CD4-positive, alpha-beta T cell (primary cell): ENCODE results near the gene KANK2. TPM values are rescaled to one million over a fixed set of nuclear protein-coding genes. Genes with fewer than 3 reads are reported as not detected.
A peak's percentile ranks its signal among the peaks of the same experiment; 100 is the strongest.

Experiments
- ATAC-seq: fragments of 200-7000 bp; cut with Tn5 transposase; one replicate; pipeline ENCODE4 v1.10.0; 2022; ENCODE audit warnings: mild to moderate bottlenecking; ENCODE audit not compliant: poor library complexity
- CTCF ChIA-PET: fragments of 350-600 bp; sonication (Branson Sonifier 250); formaldehyde crosslinking; loops from one replicate; lab custom pipeline; 2021; ENCODE audit warnings: antibody characterized with exemption, inconsistent platforms; lab: Charles Lee
- POLR2A ChIA-PET: fragments of 350-600 bp; sonication (Branson Sonifier 250); formaldehyde crosslinking; loops from one replicate; lab custom pipeline; 2021; ENCODE audit warnings: antibody characterized with exemption, inconsistent platforms; lab: Charles Lee
- DNase-seq, 14 experiments: peaks; one replicate each; pipeline ENCODE4 v3.0.0-alpha.2; 2013 to 2020; ENCODE audit warnings: mixed read lengths in 2 of 14
- H3K27ac ChIP-seq, 2 donors: one replicate each; pipeline versions ENCODE4 v1.5.1 to v1.7.0; 2013; ENCODE audit warnings: low read length in 2 of 2, low read depth in 1 of 2, mild to moderate bottlenecking in 1 of 2
- H3K27me3 ChIP-seq, 2 experiments: 1 replicate in 1 of 2; 2 replicates in 1 of 2; pipeline versions ENCODE4 v1.6.1 to v1.7.0; 2013; ENCODE audit warnings: low read length in 2 of 2, control low read depth in 1 of 2, mild to moderate bottlenecking in 1 of 2, moderate library complexity in 1 of 2; ENCODE audit not compliant: insufficient read depth in 2 of 2, control insufficient read depth in 1 of 2
- H3K36me3 ChIP-seq: one replicate; pipeline ENCODE4 v1.6.1; 2013; ENCODE audit warnings: low read length, control low read depth; ENCODE audit not compliant: insufficient read depth
- H3K4me1 ChIP-seq: one replicate; pipeline ENCODE4 v1.6.1; 2013; ENCODE audit warnings: low read length, control low read depth; ENCODE audit not compliant: insufficient read depth
- H3K4me3 ChIP-seq: one replicate; pipeline ENCODE4 v1.5.1; 2013; ENCODE audit warnings: mild to moderate bottlenecking, low read length, moderate library complexity
- H3K9me3 ChIP-seq, 2 experiments: 1 replicate in 1 of 2; 2 replicates in 1 of 2; pipeline versions ENCODE4 v1.6.1 to v1.7.0; 2013; ENCODE audit warnings: low read length in 2 of 2, mild to moderate bottlenecking in 2 of 2, control low read depth in 1 of 2, moderate library complexity in 1 of 2; ENCODE audit not compliant: control insufficient read depth in 1 of 2, insufficient read depth in 1 of 2
- H3K27ac Mint-ChIP-seq: one replicate; pipeline ENCODE4 v1.8.0; 2020; ENCODE audit warnings: mixed read lengths
- H3K27me3 Mint-ChIP-seq: one replicate; pipeline ENCODE4 v1.8.0; 2021; ENCODE audit warnings: mixed read lengths
- H3K36me3 Mint-ChIP-seq: one replicate; pipeline ENCODE4 v1.8.0; 2021; ENCODE audit warnings: low read depth, mixed read lengths
- H3K4me1 Mint-ChIP-seq: one replicate; pipeline ENCODE4 v1.8.0; 2021; ENCODE audit warnings: low read depth, mixed read lengths
- H3K4me3 Mint-ChIP-seq: one replicate; pipeline ENCODE4 v1.8.0; 2020; ENCODE audit warnings: mild to moderate bottlenecking, mixed read lengths
- H3K9me3 Mint-ChIP-seq: one replicate; pipeline ENCODE4 v1.8.0; 2020; ENCODE audit warnings: mixed read lengths
- CTCF ChIP-seq: fragments of 200-600 bp; IDR thresholded peaks from one replicate; pipeline ENCODE4 v1.8.0; 2022; ENCODE audit warnings: antibody characterized with exemption, mild to moderate bottlenecking
- intact Hi-C, 2 experiments: fragments of 100-400 bp; cut with DNase I in 1 of 2; cut with micrococcal nuclease in 1 of 2; formaldehyde crosslinking; loops; one replicate each; pipeline versions ENCODE4 v1.15.1 to v1.9.0; 2023 to 2025; cut with DNase I, micrococcal nuclease
- total RNA-seq, 174 experiments: library from RNA in 2 of 174; stranded (reverse) in 2 of 174; gene quantifications; one replicate each; pipeline ENCODE4 v1.2.3 and lab custom pipeline; 2021 to 2026

KANK2 gene
- total RNA-seq, 2 experiments from 2014 or later = not detected

- Mint-ChIP-seq H3K36me3 (peaks cover 4% of the 10 kb centered on the region), H3K4me1 (peaks cover 17% of the 10 kb centered on the region), H3K27me3 (no peaks in the 10 kb centered on the region), H3K9me3 (no peaks in the 10 kb centered on the region), H3K27ac (peak within 1 kb of the TSS; percentile 74), H3K4me3 (peak within 1 kb of the TSS; percentile 90)
- no peaks in the 10 kb centered on the region for H3K27me3 ChIP-seq
- peaks cover 17% of the 10 kb centered on the region for H3K4me1 ChIP-seq
- TF ChIP-seq CTCF = no peak
- POLR2A ChIA-PET = no interaction called here
- H3K36me3 ChIP-seq = no peaks in the 10 kb centered on the region
- H3K9me3 ChIP-seq = peaks cover 0 to 4% of the 10 kb centered on the region in 2 experiments
- ATAC-seq = peak; percentile 93
- DNase-seq = peak; percentile 71 to 97 (median 84)
- intact Hi-C loops = loop anchor here in 1 of 2 experiments (5.0 kb wide), 1 partner anchor 42 kb away; the partner anchor contains the start of gene KANK2
- H3K4me3 ChIP-seq = peak within 1 kb of the TSS; percentile 62
- CTCF ChIA-PET = interaction anchor here (1.6 kb wide), 1 partner anchor 30 kb away, joined by 7 read pairs; no protein-coding TSS in a partner anchor
- no peak within 1 kb of the TSS for H3K27ac ChIP-seq
Observed at GRCh38 chr19:11155373-11156120, 41.8 kb downstream of the KANK2 start, which contains the start of gene SPC24. Gene SPC24 (minus strand): TSS chr19:11155782. CDS start chr19:11155776, 6 bp downstream.

GRCh38 chr19:11154683-11155047 lies 42.7 kb downstream of the KANK2 start:
- no peaks in the 10 kb centered on the region for H3K27me3 ChIP-seq
- no peak overlapping the region for H3K4me3 ChIP-seq
- TF ChIP-seq CTCF = no peak
- Mint-ChIP-seq H3K27me3 (no peaks in the 10 kb centered on the region), H3K4me1 (peaks cover 17% of the 10 kb centered on the region), H3K9me3 (no peaks in the 10 kb centered on the region), H3K36me3 (peaks cover 4% of the 10 kb centered on the region), H3K4me3 (peak overlapping the region; percentile 80), H3K27ac (no peak overlapping the region)
- ChIA-PET POLR2A (no interaction called here), CTCF (interaction anchor here (1.0 kb wide), 1 partner anchor 139 kb away, joined by 3 read pairs; no protein-coding TSS in a partner anchor)
- H3K9me3 ChIP-seq = no peaks in the 10 kb centered on the region
- no peak for ATAC-seq
- DNase-seq = no peak
- H3K4me1 ChIP-seq = peaks cover 17% of the 10 kb centered on the region
- H3K27ac ChIP-seq = no peak overlapping the region
- intact Hi-C loops = loop anchor here in 1 of 2 experiments (5.0 kb wide), 1 partner anchor 43 kb away; the partner anchor contains the start of gene KANK2
- H3K36me3 ChIP-seq = no peaks in the 10 kb centered on the region

GRCh38 chr19:11152318-11153062 lies 44.9 kb downstream of the KANK2 start:
- Mint-ChIP-seq H3K27me3 (no peaks in the 10 kb centered on the region), H3K4me1 (peaks cover 17% of the 10 kb centered on the region), H3K4me3 (no peak overlapping the region), H3K27ac (no peak overlapping the region), H3K36me3 (peaks cover 4% of the 10 kb centered on the region), H3K9me3 (no peaks in the 10 kb centered on the region)
- CTCF ChIA-PET = no interaction called here
- H3K27me3 ChIP-seq = no peaks in the 10 kb centered on the region
- POLR2A ChIA-PET = no interaction called here
- DNase-seq = no peak
- no peak for ATAC-seq
- no peaks in the 10 kb centered on the region for H3K9me3 ChIP-seq
- no peak overlapping the region for H3K4me3 ChIP-seq
- H3K27ac ChIP-seq = no peak overlapping the region
- peaks cover 17% of the 10 kb centered on the region for H3K4me1 ChIP-seq
- intact Hi-C loops = no loop called here
- H3K36me3 ChIP-seq = no peaks in the 10 kb centered on the region
- TF ChIP-seq CTCF = no peak
